GM18951 (cell line): ENCODE measurements around the gene GZMA.
"Not testable (repeated sequence)": the region's sequence is repeated elsewhere in the genome, so short reads cannot be mapped to it uniquely, and the experiment has no call there.

Experiments used
- POLR2A ChIP-seq: IDR thresholded peaks from 4 replicates; pipeline ENCODE4 v1.6.1; 2011; ENCODE audit warnings: mild to moderate bottlenecking; ENCODE audit not compliant: insufficient read length, insufficient read depth; ENCODE audit errors: extremely low read depth
- in situ Hi-C: fragments of 300-500 bp; cut with MboI; formaldehyde crosslinking; loops from one replicate; pipeline ENCODE4 v1.12.0; 2022; ENCODE audit warnings: low sequenced_read_pairs, mixed read lengths, inconsistent platforms; ENCODE audit not compliant: unreplicated experiment

Gene GZMA

GRCh38 chr5:55101556-55102276, 730 bp upstream of the GZMA start:
- in situ Hi-C loops: no loop called here
- no peak for TF ChIP-seq POLR2A

GRCh38 chr5:55104036-55104772, 1.8 kb downstream of the GZMA start:
- no peak for TF ChIP-seq POLR2A

GRCh38 chr5:55104946-55105701, 2.7 kb downstream of the GZMA start:
- TF ChIP-seq POLR2A: no peak
- in situ Hi-C loops: no loop called here

More at GRCh38 chr5:55104036-55104772, 1.8 kb downstream of the GZMA start:
- in situ Hi-C loops: no loop called here

- in situ Hi-C loops: not testable (repeated sequence)
Observed at GRCh38 chr5:55105976-55106375, 3.5 kb downstream of the GZMA start.

GRCh38 chr5:55108661-55109060, 6.2 kb downstream of the GZMA start:
- in situ Hi-C loops: no loop called here
- no peak for TF ChIP-seq POLR2A

- in situ Hi-C loops: no loop called here
- TF ChIP-seq POLR2A: no peak
Observed at GRCh38 chr5:55110217-55110616, 7.8 kb downstream of the GZMA start.

- in situ Hi-C loops: no loop called here
- no peak for TF ChIP-seq POLR2A
Observed at GRCh38 chr5:55113327-55113726, 10.9 kb downstream of the GZMA start.

GRCh38 chr5:55114061-55114460, 11.6 kb downstream of the GZMA start:
- in situ Hi-C loops: no loop called here
- no peak for TF ChIP-seq POLR2A

GRCh38 chr5:55123365-55123764, 20.9 kb downstream of the GZMA start:
- in situ Hi-C loops: no loop called here
- TF ChIP-seq POLR2A: no peak

GRCh38 chr5:55134053-55134722, 31.7 kb downstream of the GZMA start:
- TF ChIP-seq POLR2A: no peak
- in situ Hi-C loops: loop anchor here (25.0 kb wide), 1 partner anchor 197 kb away; no protein-coding TSS in a partner anchor

- no peak for TF ChIP-seq POLR2A
- in situ Hi-C loops: loop anchor here (25.0 kb wide), 1 partner anchor 199 kb away; no protein-coding TSS in a partner anchor
Observed at GRCh38 chr5:55136521-55136920, 34.1 kb downstream of the GZMA start.

- in situ Hi-C loops: loop anchor here (25.0 kb wide), 1 partner anchor 204 kb away; no protein-coding TSS in a partner anchor
Observed at GRCh38 chr5:55140908-55141665, 38.6 kb downstream of the GZMA start.

More at GRCh38 chr5:55140908-55141665, 38.6 kb downstream of the GZMA start:
- no peak for TF ChIP-seq POLR2A
